ENCODE data around the gene ATP4A. TPM values are rescaled to one million over a fixed set of nuclear protein-coding genes. Genes with fewer than 3 reads are reported as not detected.
A peak's percentile ranks its signal among the peaks of the same experiment; 100 is the strongest.

Gene ATP4A
- total RNA-seq, 1 donor from 2014 or later: not detected

DNA sequence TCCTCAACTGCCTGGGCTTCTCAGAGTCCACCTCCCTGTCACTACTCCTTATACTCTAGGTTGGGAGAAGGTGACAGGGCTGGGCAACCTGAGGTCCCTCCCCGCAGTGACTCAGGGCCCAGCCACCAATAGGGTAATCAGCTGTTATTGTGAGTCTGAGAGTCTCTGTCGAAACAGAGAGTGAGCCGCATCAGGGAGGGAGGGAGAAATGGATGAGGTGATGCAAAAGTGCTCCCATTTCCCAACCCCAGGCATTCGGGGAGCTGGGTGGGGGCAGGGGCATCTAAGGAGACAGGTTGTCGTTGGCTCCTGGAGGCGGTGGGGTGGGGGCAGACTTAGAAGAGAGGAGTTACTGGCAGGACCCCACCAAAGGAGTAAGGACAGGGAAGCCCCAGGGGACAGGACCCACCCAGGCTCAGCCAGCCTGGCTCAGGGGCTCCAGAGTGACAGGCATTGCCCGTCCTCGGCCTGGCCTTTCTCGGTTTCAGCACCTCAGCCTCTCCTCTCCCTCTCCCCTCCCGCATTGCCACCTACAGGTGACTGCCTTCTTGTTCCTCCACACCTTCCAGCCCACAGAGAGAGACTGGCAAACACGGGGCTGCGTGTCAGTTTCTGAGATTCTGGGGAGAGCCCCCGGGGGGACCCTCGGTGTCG is 49.7 kb downstream of the ATP4A start, which contains the start of gene DMKN:
Gene DMKN (minus strand): TSS at position 22 of the 654 bp plus-strand sequence. CDS start 174 bp downstream, outside the sequence.
- H3K9me3 Mint-ChIP-seq (ENCODE audit: low read depth): no peaks in the 10 kb centered on the region
- TF ChIP-seq, protein P1, sequence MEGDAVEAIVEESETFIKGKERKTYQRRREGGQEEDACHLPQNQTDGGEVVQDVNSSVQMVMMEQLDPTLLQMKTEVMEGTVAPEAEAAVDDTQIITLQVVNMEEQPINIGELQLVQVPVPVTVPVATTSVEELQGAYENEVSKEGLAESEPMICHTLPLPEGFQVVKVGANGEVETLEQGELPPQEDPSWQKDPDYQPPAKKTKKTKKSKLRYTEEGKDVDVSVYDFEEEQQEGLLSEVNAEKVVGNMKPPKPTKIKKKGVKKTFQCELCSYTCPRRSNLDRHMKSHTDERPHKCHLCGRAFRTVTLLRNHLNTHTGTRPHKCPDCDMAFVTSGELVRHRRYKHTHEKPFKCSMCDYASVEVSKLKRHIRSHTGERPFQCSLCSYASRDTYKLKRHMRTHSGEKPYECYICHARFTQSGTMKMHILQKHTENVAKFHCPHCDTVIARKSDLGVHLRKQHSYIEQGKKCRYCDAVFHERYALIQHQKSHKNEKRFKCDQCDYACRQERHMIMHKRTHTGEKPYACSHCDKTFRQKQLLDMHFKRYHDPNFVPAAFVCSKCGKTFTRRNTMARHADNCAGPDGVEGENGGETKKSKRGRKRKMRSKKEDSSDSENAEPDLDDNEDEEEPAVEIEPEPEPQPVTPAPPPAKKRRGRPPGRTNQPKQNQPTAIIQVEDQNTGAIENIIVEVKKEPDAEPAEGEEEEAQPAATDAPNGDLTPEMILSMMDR (IDR thresholded peaks at IDR 0.05; ENCODE audit: unreplicated experiment): peak; percentile 26
- H3K27me3 Mint-ChIP-seq: peaks cover 18% of the 10 kb centered on the region
- H3K4me3 Mint-ChIP-seq (ENCODE audit: low read depth): no peak within 1 kb of the TSS
- no peak within 1 kb of the TSS for H3K27ac Mint-ChIP-seq
- peaks cover 8% of the 10 kb centered on the region for H3K4me1 Mint-ChIP-seq (ENCODE audit: low read depth)
- DNase-seq (ENCODE audit: low spot score, unreplicated experiment): no peak
- no peaks in the 10 kb centered on the region for H3K36me3 Mint-ChIP-seq (ENCODE audit: insufficient read depth)

DNA sequence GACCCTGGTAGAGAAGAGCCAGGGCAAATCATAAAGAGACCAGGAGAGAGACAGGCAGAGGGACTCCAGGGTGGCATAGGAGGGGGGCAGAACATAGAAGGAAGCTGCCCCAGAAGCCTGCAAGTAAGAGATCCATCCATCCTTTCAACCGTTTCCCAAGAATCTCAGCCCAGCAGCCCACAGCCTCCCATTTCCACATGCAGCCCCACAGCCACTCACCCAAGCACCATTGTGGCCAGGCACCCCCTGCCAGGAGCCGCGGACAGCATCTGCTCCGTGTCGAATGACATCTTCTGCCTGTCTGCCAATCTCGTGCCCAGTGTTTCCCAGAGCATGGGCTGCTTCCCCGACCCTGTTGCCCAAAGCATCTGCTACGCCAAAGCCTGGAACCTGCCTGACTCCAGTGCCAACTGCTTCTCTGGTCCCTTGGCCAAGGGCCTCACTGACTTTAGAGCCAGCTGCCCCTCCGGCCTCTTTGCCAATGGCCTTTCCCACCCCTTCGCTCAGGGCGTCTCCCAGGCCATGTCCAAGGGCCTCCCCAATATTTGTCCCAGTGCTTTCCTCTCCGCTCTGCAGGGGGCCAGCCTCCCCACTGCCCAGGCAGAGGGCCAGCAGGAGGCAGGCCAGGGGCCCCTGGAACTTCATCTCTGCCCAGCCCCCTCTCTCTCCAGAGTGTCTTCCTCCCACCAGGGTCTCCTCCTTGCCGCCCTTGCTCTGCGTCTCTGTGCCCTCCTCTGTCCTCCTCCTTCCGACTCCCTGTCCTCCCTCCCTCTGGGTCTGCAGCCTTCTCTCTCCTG is 50.4 kb downstream of the ATP4A start:
- H3K4me3 Mint-ChIP-seq (ENCODE audit: low read depth): no peak overlapping the region
- peaks cover 11% of the 10 kb centered on the region for H3K4me1 Mint-ChIP-seq (ENCODE audit: low read depth)

GRCh38 chr19:35511337-35511736 is 52.1 kb downstream of the ATP4A start:
- Mint-ChIP-seq H3K36me3 (ENCODE audit: insufficient read depth) (peaks cover under 1% of the 10 kb centered on the region), H3K9me3 (ENCODE audit: low read depth) (no peaks in the 10 kb centered on the region), H3K27ac (no peak overlapping the region), H3K4me3 (ENCODE audit: low read depth) (no peak overlapping the region), H3K27me3 (peaks cover 13% of the 10 kb centered on the region), H3K4me1 (ENCODE audit: low read depth) (peaks cover 11% of the 10 kb centered on the region)
- TF ChIP-seq, protein P1 (IDR thresholded peaks at IDR 0.05; ENCODE audit: unreplicated experiment): no peak
- DNase-seq (ENCODE audit: low spot score, unreplicated experiment): no peak

More for the DNA sequence above, 50.4 kb downstream of the ATP4A start:
- Mint-ChIP-seq H3K36me3 (ENCODE audit: insufficient read depth) (no peaks in the 10 kb centered on the region), H3K27me3 (peaks cover 16% of the 10 kb centered on the region), H3K27ac (no peak overlapping the region), H3K9me3 (ENCODE audit: low read depth) (no peaks in the 10 kb centered on the region)
- DNase-seq (ENCODE audit: low spot score, unreplicated experiment): no peak
- TF ChIP-seq, protein P1 (IDR thresholded peaks at IDR 0.05; ENCODE audit: unreplicated experiment): no peak

GRCh38 chr19:35510626-35510964 is 52.9 kb downstream of the ATP4A start:
- Mint-ChIP-seq H3K27me3 (peaks cover 13% of the 10 kb centered on the region), H3K4me1 (ENCODE audit: low read depth) (peaks cover 11% of the 10 kb centered on the region), H3K36me3 (ENCODE audit: insufficient read depth) (peaks cover 8% of the 10 kb centered on the region), H3K27ac (no peak overlapping the region), H3K4me3 (ENCODE audit: low read depth) (peak overlapping the region; percentile 97), H3K9me3 (ENCODE audit: low read depth) (no peaks in the 10 kb centered on the region)
- DNase-seq (ENCODE audit: low spot score, unreplicated experiment): no peak
- TF ChIP-seq, protein P1 (IDR thresholded peaks at IDR 0.05; ENCODE audit: unreplicated experiment): no peak

DNA sequence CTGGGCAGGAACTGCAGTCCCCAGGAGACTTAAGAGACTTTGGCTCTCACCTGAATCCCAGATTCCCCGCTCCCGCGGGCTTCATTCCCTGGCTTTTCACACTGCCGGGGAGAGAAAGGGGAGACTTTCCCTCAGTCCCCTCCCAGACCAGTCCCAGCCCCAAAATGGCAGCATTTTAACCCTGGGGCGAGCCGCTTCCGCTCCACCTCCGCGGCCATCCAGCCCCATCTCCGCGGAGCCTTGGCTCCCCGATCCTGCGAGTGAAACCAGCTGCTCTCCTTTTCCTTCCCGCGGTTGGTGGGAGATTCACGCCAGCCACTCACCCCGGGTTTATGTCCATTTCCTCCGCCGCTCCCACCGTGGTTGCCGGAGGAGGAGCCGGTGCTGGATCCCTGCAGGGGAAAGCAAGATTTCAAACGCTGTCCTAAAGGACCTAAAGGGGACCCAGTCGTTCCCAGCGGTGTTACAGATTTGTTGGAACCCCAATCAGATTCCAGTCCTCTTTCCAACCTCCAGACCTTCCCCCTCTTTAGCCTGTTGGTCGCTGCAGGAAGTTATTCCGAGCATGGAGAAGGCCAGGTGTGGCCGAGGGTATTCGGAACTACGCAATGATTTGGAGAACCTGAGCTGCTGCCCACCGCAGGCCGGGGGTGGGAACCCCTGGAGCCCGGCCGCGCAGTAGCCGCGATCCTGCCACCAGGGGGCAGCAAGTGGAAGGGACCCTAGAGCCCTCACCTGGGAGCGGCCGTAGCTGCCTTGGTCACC is 53.4 kb downstream of the ATP4A start:
- H3K27ac Mint-ChIP-seq: peak overlapping the region; percentile 99

More for the DNA sequence above, 53.4 kb downstream of the ATP4A start:
- TF ChIP-seq, protein P1 (IDR thresholded peaks at IDR 0.05; ENCODE audit: unreplicated experiment): peak; percentile 99
- peak; percentile 98 for DNase-seq (ENCODE audit: low spot score, unreplicated experiment)
- H3K4me3 Mint-ChIP-seq (ENCODE audit: low read depth): peak overlapping the region; percentile 97
- peaks cover 11% of the 10 kb centered on the region for H3K4me1 Mint-ChIP-seq (ENCODE audit: low read depth)
- no peaks in the 10 kb centered on the region for H3K9me3 Mint-ChIP-seq (ENCODE audit: low read depth)
- peaks cover 13% of the 10 kb centered on the region for H3K27me3 Mint-ChIP-seq
- peaks cover 11% of the 10 kb centered on the region for H3K36me3 Mint-ChIP-seq (ENCODE audit: insufficient read depth)
